ENCODE data around the gene PRODH. TPM values are rescaled to one million over a fixed set of nuclear protein-coding genes. Genes with fewer than 3 reads are reported as not detected.
"Not testable (repeated sequence)": the region's sequence is repeated elsewhere in the genome, so short reads cannot be mapped to it uniquely, and the experiment has no call there.

The PRODH gene
- polyA plus RNA-seq, 3 donors: not detected

GRCh38 chr22:18964051-18964450 is 28.0 kb upstream of the PRODH start:
- 95% methylated on average over 9 of the region's 10 CpGs for WGBS (ENCODE audit: insufficient coverage)
- not testable (repeated sequence) for H3K27ac ChIP-seq (ENCODE audit: low read depth in 1 of 2, low read length in 2 of 2); H3K79me2 ChIP-seq (ENCODE audit: insufficient read depth, low read length); H3K4me1 ChIP-seq (ENCODE audit: control insufficient read depth in 1 of 2, insufficient read depth in 2 of 2, low read length in 2 of 2); H2AFZ ChIP-seq (ENCODE audit: insufficient read depth, low read depth, low read length, poor library complexity, severe bottlenecking); H3K4me3 ChIP-seq (replicated peaks in 1 of 3; ENCODE audit: low read depth in 2 of 3, low read length in 3 of 3); H3K9ac ChIP-seq (ENCODE audit: insufficient read depth, low read length, poor library complexity, severe bottlenecking); H3K4me1 Mint-ChIP-seq; H3K4me2 ChIP-seq (replicated peaks; ENCODE audit: extremely low read depth, low read length, poor library complexity, severe bottlenecking); H4K20me1 ChIP-seq (ENCODE audit: insufficient read depth, low read length); DNase-seq; H3K9me3 Mint-ChIP-seq; H3K9me3 ChIP-seq (replicated peaks in 1 of 2; ENCODE audit: control insufficient read depth in 1 of 2, insufficient read depth in 1 of 2, low read length in 2 of 2); H3K36me3 ChIP-seq (replicated peaks in 1 of 2; ENCODE audit: control insufficient read depth in 1 of 2, insufficient read depth in 2 of 2, low read length in 2 of 2); H3K36me3 Mint-ChIP-seq; H3K4me3 Mint-ChIP-seq; H3K27me3 ChIP-seq (ENCODE audit: control insufficient read depth in 2 of 2, insufficient read depth in 2 of 2, low read length in 2 of 2)
- H3K27ac Mint-ChIP-seq: peak overlapping the region in 1 of 7 donors; percentile 68
- H3K27me3 Mint-ChIP-seq (ENCODE audit: low read depth in 3 of 3): peaks cover 3 to 16% (median 12%) of the 10 kb centered on the region in 3 donors
- intact Hi-C loops (cut with micrococcal nuclease): loop anchor here in 1 of 2 donors (10.0 kb wide), 1 partner anchor 1311 kb away; no protein-coding TSS in a partner anchor

GRCh38 chr22:18962308-18962635 is 26.2 kb upstream of the PRODH start:
- no peaks in the 10 kb centered on the region for H3K4me1 Mint-ChIP-seq
- Histone ChIP-seq H3K4me1 (ENCODE audit: control insufficient read depth in 1 of 2, insufficient read depth in 2 of 2, low read length in 2 of 2) (no peaks in the 10 kb centered on the region), H3K4me2 (replicated peaks; ENCODE audit: extremely low read depth, low read length, poor library complexity, severe bottlenecking) (no peak overlapping the region), H3K9ac (ENCODE audit: insufficient read depth, low read length, poor library complexity, severe bottlenecking) (no peak overlapping the region), H3K4me3 (replicated peaks in 1 of 3; ENCODE audit: low read depth in 2 of 3, low read length in 3 of 3) (no peak overlapping the region), H4K20me1 (ENCODE audit: insufficient read depth, low read length) (no peaks in the 10 kb centered on the region), H2AFZ (ENCODE audit: insufficient read depth, low read depth, low read length, poor library complexity, severe bottlenecking) (no peak overlapping the region), H3K36me3 (replicated peaks in 1 of 2; ENCODE audit: control insufficient read depth in 1 of 2, insufficient read depth in 2 of 2, low read length in 2 of 2) (no peaks in the 10 kb centered on the region), H3K27me3 (ENCODE audit: control insufficient read depth in 2 of 2, insufficient read depth in 2 of 2, low read length in 2 of 2) (no peaks in the 10 kb centered on the region), H3K79me2 (ENCODE audit: insufficient read depth, low read length) (no peaks in the 10 kb centered on the region), H3K9me3 (replicated peaks in 1 of 2; ENCODE audit: control insufficient read depth in 1 of 2, insufficient read depth in 1 of 2, low read length in 2 of 2) (no peaks in the 10 kb centered on the region), H3K27ac (ENCODE audit: low read depth in 1 of 2, low read length in 2 of 2) (no peak overlapping the region)
- H3K4me3 Mint-ChIP-seq: no peak overlapping the region
- DNase-seq: no peak
- no peaks in the 10 kb centered on the region for H3K9me3 Mint-ChIP-seq
- peaks cover 1 to 4% (median 1%) of the 10 kb centered on the region in 3 donors for H3K27me3 Mint-ChIP-seq (ENCODE audit: low read depth in 3 of 3)
- intact Hi-C loops (cut with micrococcal nuclease): loop anchor here in 1 of 2 donors (10.0 kb wide), 1 partner anchor 1313 kb away; no protein-coding TSS in a partner anchor
- no peak overlapping the region for H3K27ac Mint-ChIP-seq
- no peaks in the 10 kb centered on the region for H3K36me3 Mint-ChIP-seq
- no CpG with 5 or more reads among the region's 3 CpGs for WGBS (ENCODE audit: insufficient coverage)
- no peak for TF ChIP-seq CTCF (IDR thresholded peaks at IDR 0.05)

- intact Hi-C loops (cut with micrococcal nuclease): loop anchor here in 1 of 2 donors (10.0 kb wide), 1 partner anchor 1313 kb away; no protein-coding TSS in a partner anchor
- H3K27ac ChIP-seq (ENCODE audit: low read depth in 1 of 2, low read length in 2 of 2); H3K27ac Mint-ChIP-seq; H4K20me1 ChIP-seq (ENCODE audit: insufficient read depth, low read length); H3K4me1 ChIP-seq (ENCODE audit: control insufficient read depth in 1 of 2, insufficient read depth in 2 of 2, low read length in 2 of 2); H2AFZ ChIP-seq (ENCODE audit: insufficient read depth, low read depth, low read length, poor library complexity, severe bottlenecking); H3K36me3 ChIP-seq (replicated peaks in 1 of 2; ENCODE audit: control insufficient read depth in 1 of 2, insufficient read depth in 2 of 2, low read length in 2 of 2); H3K27me3 Mint-ChIP-seq (ENCODE audit: low read depth in 3 of 3); H3K27me3 ChIP-seq (ENCODE audit: control insufficient read depth in 2 of 2, insufficient read depth in 2 of 2, low read length in 2 of 2); DNase-seq; H3K9ac ChIP-seq (ENCODE audit: insufficient read depth, low read length, poor library complexity, severe bottlenecking); H3K4me3 Mint-ChIP-seq; H3K9me3 Mint-ChIP-seq; H3K4me1 Mint-ChIP-seq; H3K9me3 ChIP-seq (replicated peaks in 1 of 2; ENCODE audit: control insufficient read depth in 1 of 2, insufficient read depth in 1 of 2, low read length in 2 of 2); H3K4me3 ChIP-seq (replicated peaks in 1 of 3; ENCODE audit: low read depth in 2 of 3, low read length in 3 of 3); H3K4me2 ChIP-seq (replicated peaks; ENCODE audit: extremely low read depth, low read length, poor library complexity, severe bottlenecking); H3K36me3 Mint-ChIP-seq; H3K79me2 ChIP-seq (ENCODE audit: insufficient read depth, low read length): not testable (repeated sequence)
- 91% methylated on average over 4 of the region's 8 CpGs for WGBS (ENCODE audit: insufficient coverage)
These were observed 25.7 kb upstream of the PRODH start for GRCh38 chr22:18961632-18962307.

- not testable (repeated sequence) for H2AFZ ChIP-seq (ENCODE audit: insufficient read depth, low read depth, low read length, poor library complexity, severe bottlenecking); H3K27me3 ChIP-seq (ENCODE audit: control insufficient read depth in 2 of 2, insufficient read depth in 2 of 2, low read length in 2 of 2); H3K79me2 ChIP-seq (ENCODE audit: insufficient read depth, low read length); H3K4me1 ChIP-seq (ENCODE audit: control insufficient read depth in 1 of 2, insufficient read depth in 2 of 2, low read length in 2 of 2); H3K9me3 ChIP-seq (replicated peaks in 1 of 2; ENCODE audit: control insufficient read depth in 1 of 2, insufficient read depth in 1 of 2, low read length in 2 of 2); H3K27ac Mint-ChIP-seq; H3K4me2 ChIP-seq (replicated peaks; ENCODE audit: extremely low read depth, low read length, poor library complexity, severe bottlenecking); H3K27ac ChIP-seq (ENCODE audit: low read depth in 1 of 2, low read length in 2 of 2); H3K4me1 Mint-ChIP-seq; DNase-seq; H3K4me3 ChIP-seq (replicated peaks in 1 of 3; ENCODE audit: low read depth in 2 of 3, low read length in 3 of 3); H4K20me1 ChIP-seq (ENCODE audit: insufficient read depth, low read length); H3K9me3 Mint-ChIP-seq; H3K36me3 ChIP-seq (replicated peaks in 1 of 2; ENCODE audit: control insufficient read depth in 1 of 2, insufficient read depth in 2 of 2, low read length in 2 of 2); H3K36me3 Mint-ChIP-seq; H3K9ac ChIP-seq (ENCODE audit: insufficient read depth, low read length, poor library complexity, severe bottlenecking); H3K27me3 Mint-ChIP-seq (ENCODE audit: low read depth in 3 of 3); H3K4me3 Mint-ChIP-seq
- intact Hi-C loops (cut with micrococcal nuclease): loop anchor here in 1 of 2 donors (10.0 kb wide), 1 partner anchor 1314 kb away; no protein-coding TSS in a partner anchor
- 96% methylated on average over 3 of the region's 7 CpGs for WGBS (ENCODE audit: insufficient coverage)
These were observed 25.1 kb upstream of the PRODH start for GRCh38 chr22:18961201-18961600.

Data from CD14-positive monocyte (primary cell).